ENCODE data around the gene LOXHD1.
A peak's percentile ranks its signal among the peaks of the same experiment; 100 is the strongest.

DNA sequence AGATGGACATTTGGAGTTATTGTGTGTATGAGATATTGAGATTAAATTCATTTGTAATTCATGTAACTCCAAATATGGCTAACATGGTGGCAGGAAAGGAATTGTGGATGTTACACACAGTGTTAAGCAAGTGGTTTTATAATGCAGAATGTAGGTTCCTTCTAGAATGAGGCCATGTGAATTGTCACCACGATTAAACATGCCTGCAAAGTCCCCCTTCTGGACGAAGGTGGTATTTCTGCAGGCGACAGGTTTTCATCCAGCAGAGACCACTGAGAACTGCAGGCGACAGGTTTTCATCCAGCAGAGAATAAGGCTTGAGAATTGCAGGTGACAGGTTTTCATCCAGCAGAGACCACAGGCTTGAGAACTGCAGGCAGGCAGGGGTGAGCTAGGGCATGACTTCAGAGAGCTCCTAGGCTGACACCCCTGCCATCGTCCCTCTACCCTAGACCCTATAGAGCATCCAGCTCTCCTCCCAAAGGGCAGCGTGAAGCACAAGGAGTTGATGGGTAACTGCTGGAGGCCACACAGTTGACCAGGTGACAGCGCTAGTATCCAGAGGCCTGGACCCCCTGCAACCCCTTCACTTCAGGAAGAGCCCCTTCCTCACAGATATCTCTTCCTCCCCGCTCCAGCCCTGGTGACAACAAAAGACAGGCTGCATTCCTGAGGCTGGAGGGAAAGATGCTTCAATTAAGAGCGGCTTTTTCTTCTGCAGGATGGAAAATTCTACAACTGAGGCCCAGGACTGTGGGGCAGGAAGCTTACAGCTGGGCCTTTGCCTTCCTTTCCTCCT, 175.8 kb downstream of the LOXHD1 start:
- TF ChIP-seq, protein P1, sequence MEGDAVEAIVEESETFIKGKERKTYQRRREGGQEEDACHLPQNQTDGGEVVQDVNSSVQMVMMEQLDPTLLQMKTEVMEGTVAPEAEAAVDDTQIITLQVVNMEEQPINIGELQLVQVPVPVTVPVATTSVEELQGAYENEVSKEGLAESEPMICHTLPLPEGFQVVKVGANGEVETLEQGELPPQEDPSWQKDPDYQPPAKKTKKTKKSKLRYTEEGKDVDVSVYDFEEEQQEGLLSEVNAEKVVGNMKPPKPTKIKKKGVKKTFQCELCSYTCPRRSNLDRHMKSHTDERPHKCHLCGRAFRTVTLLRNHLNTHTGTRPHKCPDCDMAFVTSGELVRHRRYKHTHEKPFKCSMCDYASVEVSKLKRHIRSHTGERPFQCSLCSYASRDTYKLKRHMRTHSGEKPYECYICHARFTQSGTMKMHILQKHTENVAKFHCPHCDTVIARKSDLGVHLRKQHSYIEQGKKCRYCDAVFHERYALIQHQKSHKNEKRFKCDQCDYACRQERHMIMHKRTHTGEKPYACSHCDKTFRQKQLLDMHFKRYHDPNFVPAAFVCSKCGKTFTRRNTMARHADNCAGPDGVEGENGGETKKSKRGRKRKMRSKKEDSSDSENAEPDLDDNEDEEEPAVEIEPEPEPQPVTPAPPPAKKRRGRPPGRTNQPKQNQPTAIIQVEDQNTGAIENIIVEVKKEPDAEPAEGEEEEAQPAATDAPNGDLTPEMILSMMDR (conservative IDR thresholded peaks at IDR 0.05; ENCODE audit: low read depth, low read length), result peak; percentile 80
- no peak for TF ChIP-seq EZH2 (IDR thresholded peaks at IDR 0.05; ENCODE audit: borderline replicate concordance, low read depth, low read length, poor library complexity, severe bottlenecking)
